RKO (cell line): Measurements from ENCODE around the gene HECW1.

Source experiments
- DNase-seq: peaks from one replicate; pipeline ENCODE4 v3.0.0-alpha.2; 2016; ENCODE audit warnings: low spot score

The HECW1 gene

GRCh38 chr7:43437001-43437400 is 324.6 kb downstream of the HECW1 start:
- DNase-seq = no peak

DNA sequence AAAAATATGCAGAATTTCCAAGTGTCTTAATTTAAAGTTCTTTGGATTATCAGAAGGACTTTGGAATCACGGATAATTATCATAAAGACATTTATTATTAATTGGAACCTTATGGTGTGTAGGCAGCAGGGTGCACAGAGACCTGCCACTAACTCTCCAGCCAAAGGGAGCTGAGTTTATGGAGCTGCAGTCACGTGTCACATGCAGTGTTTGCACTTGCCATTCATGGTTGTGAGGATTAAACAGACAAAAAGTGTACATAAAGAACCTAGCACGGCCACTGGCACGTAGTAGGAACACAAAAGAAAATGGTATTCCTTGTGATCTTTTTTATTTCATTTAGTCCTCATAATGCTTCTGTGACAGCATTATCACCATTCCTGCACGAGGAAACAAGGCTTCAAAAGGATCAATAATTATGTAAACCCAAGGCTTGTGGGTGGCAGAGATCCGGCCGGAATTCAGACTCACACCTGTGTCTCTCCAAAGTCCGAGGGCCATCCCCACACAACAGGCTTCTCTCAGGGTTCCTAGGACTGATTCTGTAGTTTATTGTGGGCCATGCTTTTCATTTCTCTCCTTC is 326.5 kb downstream of the HECW1 start:
- no peak for DNase-seq

DNA sequence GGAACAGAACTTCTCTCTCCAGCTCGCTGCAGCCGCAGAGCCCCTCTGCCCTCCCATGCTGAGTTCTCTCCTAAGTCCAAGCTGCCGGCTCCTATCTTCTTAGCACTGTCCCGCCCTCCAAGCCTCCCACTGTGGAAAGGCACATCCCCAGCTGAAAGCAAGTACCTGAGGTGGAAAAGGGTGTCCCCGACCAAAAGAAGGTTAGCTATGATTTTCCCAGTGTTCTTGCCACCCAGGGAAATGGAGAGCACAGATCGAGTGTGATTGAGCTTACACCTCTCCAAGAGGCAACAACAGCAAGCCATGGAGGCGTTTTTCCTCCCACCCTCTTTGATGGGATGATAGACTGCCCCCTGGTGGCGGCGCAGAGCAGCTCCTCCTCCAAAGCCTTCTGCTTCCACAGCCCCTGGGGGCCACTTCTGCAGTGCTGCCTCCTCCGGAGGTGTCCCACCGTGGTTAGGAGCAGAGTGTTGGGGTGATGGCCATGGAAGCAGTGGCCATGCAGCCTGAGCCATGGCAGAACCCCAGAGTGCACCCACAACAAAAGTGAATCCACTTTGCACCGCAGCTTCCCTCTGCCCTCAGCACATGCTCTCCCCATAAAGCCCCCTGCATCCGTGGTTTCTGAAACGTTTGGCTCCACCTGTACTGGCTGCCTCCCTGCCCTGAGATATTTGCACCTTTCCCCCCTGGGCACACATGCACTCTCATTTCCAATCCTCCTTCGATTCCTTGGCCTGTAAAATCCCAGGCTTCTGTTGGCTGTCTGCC is 327.4 kb downstream of the HECW1 start:
- peak; percentile 52 for DNase-seq

- no peak for DNase-seq
These were observed 329.0 kb downstream of the HECW1 start for GRCh38 chr7:43441231-43442130.

GRCh38 chr7:43443381-43443780 is 330.9 kb downstream of the HECW1 start:
- no peak for DNase-seq

DNA sequence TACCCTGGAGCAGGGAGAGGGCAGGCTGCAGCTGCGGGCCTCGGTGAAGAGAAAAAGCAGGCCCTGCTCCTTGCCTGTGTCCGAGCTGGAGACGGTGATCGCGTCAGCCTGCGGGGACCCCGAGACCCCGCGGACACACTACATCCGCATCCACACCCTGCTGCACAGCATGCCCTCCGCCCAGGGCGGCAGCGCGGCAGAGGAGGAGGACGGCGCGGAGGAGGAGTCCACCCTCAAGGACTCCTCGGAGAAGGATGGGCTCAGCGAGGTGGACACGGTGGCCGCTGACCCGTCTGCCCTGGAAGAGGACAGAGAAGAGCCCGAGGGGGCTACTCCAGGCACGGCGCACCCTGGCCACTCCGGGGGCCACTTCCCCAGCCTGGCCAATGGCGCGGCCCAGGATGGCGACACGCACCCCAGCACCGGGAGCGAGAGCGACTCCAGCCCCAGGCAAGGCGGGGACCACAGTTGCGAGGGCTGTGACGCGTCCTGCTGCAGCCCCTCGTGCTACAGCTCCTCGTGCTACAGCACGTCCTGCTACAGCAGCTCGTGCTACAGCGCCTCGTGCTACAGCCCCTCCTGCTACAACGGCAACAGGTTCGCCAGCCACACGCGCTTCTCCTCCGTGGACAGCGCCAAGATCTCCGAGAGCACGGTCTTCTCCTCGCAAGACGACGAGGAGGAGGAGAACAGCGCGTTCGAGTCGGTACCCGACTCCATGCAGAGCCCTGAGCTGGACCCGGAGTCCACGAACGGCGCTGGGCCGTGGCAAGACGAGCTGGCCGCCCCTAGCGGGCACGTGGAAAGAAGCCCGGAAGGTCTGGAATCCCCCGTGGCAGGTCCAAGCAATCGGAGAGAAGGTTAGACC is 332.5 kb downstream of the HECW1 start:
- no peak for DNase-seq

DNA sequence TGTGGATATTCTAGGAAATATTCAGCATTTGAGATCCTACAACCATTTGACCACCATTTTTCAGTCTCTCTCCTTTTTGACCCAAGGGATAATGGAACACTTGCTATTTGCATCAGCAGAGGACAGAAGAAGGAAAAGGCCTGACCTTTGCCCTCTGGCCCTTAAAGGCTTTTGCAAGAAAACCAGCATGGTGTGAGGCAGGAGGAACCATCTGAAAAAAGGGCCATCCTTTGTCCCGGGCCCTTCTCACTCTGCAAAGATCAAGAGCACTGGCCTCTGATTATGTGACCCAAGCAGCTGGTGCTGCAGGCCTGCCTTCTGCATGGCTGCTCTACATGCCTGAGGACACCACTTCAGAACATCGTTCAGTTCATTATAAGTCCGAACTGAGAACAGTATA is 337.1 kb downstream of the HECW1 start:
- DNase-seq = no peak

GRCh38 chr7:43450894-43451293 is 338.4 kb downstream of the HECW1 start:
- DNase-seq = no peak

- DNase-seq = peak; percentile 77
These were observed 342.6 kb downstream of the HECW1 start for GRCh38 chr7:43454936-43455518.

DNA sequence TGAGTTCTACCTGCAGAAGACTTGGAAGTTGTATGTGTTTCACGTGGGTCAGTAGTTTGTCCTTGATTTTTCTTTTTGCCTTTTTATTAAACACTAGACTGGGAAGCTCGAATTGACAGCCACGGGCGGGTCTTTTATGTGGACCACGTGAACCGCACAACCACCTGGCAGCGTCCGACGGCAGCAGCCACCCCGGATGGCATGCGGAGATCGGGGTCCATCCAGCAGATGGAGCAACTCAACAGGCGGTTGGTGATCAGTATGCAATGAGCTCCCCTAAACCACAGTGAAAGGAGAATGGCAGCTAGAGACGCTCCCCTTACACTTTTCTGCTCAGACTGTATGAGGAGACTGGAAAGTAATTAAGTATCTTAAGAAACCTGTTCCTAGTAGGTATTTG is 343.8 kb downstream of the HECW1 start:
- DNase-seq = no peak

DNA sequence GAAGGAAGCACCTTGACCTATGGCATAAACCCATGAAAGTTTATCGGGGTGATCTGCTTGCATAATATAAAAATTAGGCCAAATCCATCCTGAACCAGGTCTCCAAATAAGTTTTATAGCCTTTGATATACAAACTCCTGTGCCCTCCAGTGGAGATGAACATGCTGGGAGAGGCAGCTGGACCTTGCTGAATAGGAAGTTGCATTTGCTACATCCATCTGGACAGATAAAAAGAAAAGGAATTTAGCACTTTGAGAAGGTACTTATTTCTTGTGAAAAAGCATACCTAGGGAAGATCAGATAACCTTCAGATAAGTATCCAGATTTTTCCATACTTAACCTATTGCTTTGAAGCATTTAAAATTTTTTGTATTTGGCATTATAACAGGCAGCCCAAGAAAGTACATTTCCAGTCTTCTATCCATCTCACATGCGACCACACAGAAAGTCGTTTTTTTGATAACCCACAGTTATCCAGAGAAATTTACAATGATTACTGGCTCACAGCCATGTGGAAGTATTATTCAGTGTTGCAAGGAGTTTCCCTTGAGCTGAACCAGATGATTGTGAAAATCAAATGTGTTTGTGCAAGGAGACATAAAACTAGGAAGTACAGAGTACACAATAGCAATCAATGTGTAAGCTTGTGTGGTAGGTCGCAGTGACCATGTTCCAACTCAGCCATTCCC is 346.0 kb downstream of the HECW1 start:
- no peak for DNase-seq

GRCh38 chr7:43459019-43459337 is 346.5 kb downstream of the HECW1 start:
- DNase-seq = no peak

GRCh38 chr7:43460733-43461348 is 348.4 kb downstream of the HECW1 start:
- DNase-seq = no peak

DNA sequence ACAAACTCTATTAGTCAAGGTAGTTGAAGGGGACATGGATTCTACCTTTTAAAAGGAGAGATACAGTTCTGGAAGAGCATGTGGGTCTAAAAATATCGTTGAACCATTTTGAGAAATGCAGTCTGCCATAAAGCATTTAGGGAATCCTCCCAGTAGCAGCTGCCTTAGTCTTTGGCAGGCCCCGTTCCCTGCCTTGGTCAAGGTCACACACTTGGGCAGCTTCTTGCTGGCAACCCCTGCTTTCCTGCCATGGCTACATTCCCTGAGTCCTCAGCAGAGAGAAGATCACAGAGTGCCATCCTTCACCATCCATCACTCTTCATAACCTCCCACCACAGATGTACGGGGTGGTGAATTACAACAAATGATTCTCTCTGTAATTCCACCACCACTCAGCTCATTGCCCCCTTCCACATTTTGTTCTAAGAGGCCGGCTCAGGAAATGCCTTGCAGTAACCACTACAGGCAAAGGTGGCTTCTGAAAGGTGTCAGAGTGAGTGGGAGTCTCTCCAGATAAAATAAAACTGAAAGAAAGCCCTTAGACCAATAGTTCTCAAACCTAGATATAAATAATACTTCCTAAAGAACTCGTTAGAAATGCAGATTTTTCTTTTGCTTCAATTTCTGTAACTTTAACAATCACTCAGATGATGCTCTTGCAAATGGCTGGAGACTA is 349.0 kb downstream of the HECW1 start:
- no peak for DNase-seq

GRCh38 chr7:43462836-43463235 is 350.4 kb downstream of the HECW1 start:
- DNase-seq = no peak

DNA sequence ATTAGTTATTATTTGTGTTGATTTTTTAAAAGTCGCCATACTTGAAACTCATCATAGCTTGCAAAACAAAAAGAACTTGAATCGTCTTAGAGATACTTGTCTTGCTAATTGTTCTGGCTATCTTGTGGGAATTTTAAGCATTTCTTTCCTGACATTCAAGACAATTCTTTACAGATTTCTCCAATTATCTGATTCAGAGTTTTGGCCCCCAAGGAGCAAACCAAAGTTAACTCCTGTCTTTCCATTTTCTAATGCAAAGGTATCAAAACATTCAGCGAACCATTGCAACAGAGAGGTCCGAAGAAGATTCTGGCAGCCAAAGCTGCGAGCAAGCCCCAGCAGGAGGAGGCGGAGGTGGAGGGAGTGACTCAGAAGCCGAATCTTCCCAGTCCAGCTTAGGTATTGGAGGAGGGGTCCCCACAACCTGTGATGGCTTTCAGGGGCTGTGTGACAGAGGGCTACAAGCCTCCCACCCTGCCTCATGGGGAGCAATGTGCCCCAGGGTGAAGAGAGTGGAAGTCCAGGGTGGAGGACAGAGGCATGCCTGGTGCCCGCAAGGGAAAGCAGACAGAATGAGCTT is 351.0 kb downstream of the HECW1 start:
- DNase-seq = no peak

DNA sequence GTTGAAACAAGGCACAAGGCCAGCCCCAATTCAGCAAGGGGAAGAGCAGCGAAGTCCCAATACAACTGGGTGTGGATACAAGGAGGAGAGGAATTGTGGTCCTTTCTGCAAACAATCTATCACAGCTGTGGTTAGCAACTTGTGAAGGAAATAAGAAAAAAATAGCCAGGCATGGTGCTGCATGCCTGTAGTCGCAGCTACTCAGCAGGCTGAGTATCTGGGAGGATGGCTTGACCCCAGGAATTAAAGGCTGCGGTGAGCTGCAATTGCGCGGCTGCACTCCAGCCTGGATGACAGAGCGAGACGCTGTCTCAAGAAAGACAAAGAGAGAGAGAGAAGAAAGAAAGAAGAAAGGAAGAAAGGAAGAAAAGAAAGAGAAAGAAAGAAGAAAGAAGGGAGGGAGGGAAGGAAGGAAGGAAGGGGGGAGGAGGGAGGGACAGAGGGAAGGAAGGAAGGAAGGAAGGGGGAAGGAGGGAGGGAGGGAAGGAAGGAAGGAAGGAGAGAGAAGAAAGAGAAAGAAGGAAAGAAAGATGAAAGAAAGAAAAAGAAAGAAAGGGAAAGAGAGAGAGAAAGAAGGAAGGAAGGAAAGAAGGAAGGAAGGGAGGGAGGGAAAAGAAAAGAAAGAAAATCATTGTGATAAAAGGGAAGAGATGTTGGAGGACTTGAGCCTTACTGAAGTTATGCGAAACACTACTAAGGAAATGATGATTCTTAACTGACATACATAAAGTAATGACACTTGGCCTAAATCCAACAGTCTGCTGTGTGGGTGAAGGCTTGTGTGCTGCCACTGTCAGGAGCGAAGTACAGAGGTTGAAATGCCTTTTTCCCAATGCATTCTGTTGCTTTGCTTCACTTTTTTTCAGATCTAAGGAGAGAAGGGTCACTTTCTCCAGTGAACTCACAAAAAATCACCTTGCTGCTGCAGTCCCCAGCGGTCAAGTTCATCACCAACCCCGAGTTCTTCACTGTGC is 353.4 kb downstream of the HECW1 start:
- peak; percentile 49 for DNase-seq

- peak; percentile 65 for DNase-seq
These were observed 355.0 kb downstream of the HECW1 start for GRCh38 chr7:43467406-43467805.
